GM18517 (cell line): Measurements from ENCODE around the gene PINLYP.
"Not testable (repeated sequence)": the region's sequence is repeated elsewhere in the genome, so short reads cannot be mapped to it uniquely, and the experiment has no call there.

Experiments
- ATAC-seq: cut with Tn5 transposase; IDR thresholded peaks from one replicate; pipeline ENCODE4 v1.9.1; 2021; ENCODE audit warnings: mild to moderate bottlenecking, moderate library complexity; ENCODE audit not compliant: unreplicated experiment

PINLYP gene

GRCh38 chr19:43578787-43579186, 3.2 kb downstream of the PINLYP start:
- ATAC-seq = no peak

- ATAC-seq = no peak
These were observed 5.9 kb downstream of the PINLYP start for GRCh38 chr19:43581467-43581866.

- ATAC-seq = no peak
These were observed 6.9 kb downstream of the PINLYP start for GRCh38 chr19:43582495-43582894.

GRCh38 chr19:43584484-43584883, 8.9 kb downstream of the PINLYP start:
- ATAC-seq = no peak

- no peak for ATAC-seq
These were observed 10.7 kb downstream of the PINLYP start for GRCh38 chr19:43586346-43586745.

- ATAC-seq = not testable (repeated sequence)
These were observed 11.4 kb downstream of the PINLYP start for GRCh38 chr19:43587029-43587428.

- ATAC-seq = no peak
These were observed 13.7 kb downstream of the PINLYP start for GRCh38 chr19:43589277-43589676.

GRCh38 chr19:43589678-43590077, 14.1 kb downstream of the PINLYP start:
- no peak for ATAC-seq

- ATAC-seq = no peak
These were observed 16.5 kb downstream of the PINLYP start for GRCh38 chr19:43591904-43592772.

GRCh38 chr19:43592800-43593350, 17.3 kb downstream of the PINLYP start:
- ATAC-seq = no peak

- no peak for ATAC-seq
These were observed 18.6 kb downstream of the PINLYP start for GRCh38 chr19:43594081-43594697.

GRCh38 chr19:43594710-43595604, 19.4 kb downstream of the PINLYP start:
- ATAC-seq = no peak

- ATAC-seq = peak; percentile 12
These were observed 20.0 kb downstream of the PINLYP start for GRCh38 chr19:43595605-43595998.

- peak; percentile 81 for ATAC-seq
These were observed 20.6 kb downstream of the PINLYP start, which contains the start of the genes IRGQ and ZNF576 for GRCh38 chr19:43595999-43596841. Gene IRGQ, minus strand, starts transcription at chr19:43596134. Its CDS starts 796 bp downstream, at chr19:43595338. Gene ZNF576, plus strand, starts transcription at chr19:43596595. Its CDS starts 514 bp downstream, at chr19:43597109.

GRCh38 chr19:43596842-43597461, 21.4 kb downstream of the PINLYP start:
- no peak for ATAC-seq

- ATAC-seq = no peak
These were observed 22.3 kb downstream of the PINLYP start for GRCh38 chr19:43597876-43598275.

GRCh38 chr19:43598445-43599240, 23.0 kb downstream of the PINLYP start:
- no peak for ATAC-seq

GRCh38 chr19:43599635-43600295, 24.2 kb downstream of the PINLYP start:
- no peak for ATAC-seq
